DOHH2 (cell line): ENCODE results near the gene FBXO33.

ENCODE experiments used
- EZH2phosphoT487 ChIP-seq: fragments of 200-600 bp; sonication (generic); IDR thresholded peaks from 2 replicates; pipeline ENCODE4 v1.6.1; 2017; ENCODE audit warnings: borderline replicate concordance, mild to moderate bottlenecking, antibody characterized with exemption, low read length, moderate library complexity, mixed read lengths
- TF ChIP-seq, protein P1 (sequence below): fragments of 200-600 bp; sonication (generic); IDR thresholded peaks from one replicate; pipeline ENCODE4 v1.5.1; 2014; ENCODE audit warnings: antibody characterized with exemption, mild to moderate bottlenecking, low read depth, low read length; ENCODE audit not compliant: poor library complexity, severe bottlenecking

DNA sequence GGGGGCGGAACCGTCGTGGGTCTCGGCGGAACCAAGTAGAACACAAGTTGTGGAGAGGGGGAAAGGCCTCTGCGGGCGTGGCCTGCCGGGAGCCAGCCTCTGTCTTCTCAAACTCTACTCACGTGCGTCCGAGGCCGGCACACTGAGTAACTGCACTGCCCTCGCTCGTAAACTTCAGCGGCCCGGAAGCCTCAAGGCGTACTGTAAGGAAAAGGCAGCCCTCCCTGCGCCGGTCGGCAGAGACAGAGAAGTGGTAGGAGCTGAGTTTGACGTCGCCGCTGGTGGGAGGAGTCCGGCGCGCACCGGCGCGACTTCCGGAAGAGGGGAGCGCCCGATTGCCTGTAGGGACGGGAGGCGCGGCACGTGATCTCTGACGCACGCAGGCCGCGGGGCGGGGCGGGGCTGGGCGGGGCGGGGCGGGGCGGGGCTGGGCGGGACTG, at the start of gene FBXO33:
- no peak for TF ChIP-seq EZH2phosphoT487
- TF ChIP-seq, protein P1, sequence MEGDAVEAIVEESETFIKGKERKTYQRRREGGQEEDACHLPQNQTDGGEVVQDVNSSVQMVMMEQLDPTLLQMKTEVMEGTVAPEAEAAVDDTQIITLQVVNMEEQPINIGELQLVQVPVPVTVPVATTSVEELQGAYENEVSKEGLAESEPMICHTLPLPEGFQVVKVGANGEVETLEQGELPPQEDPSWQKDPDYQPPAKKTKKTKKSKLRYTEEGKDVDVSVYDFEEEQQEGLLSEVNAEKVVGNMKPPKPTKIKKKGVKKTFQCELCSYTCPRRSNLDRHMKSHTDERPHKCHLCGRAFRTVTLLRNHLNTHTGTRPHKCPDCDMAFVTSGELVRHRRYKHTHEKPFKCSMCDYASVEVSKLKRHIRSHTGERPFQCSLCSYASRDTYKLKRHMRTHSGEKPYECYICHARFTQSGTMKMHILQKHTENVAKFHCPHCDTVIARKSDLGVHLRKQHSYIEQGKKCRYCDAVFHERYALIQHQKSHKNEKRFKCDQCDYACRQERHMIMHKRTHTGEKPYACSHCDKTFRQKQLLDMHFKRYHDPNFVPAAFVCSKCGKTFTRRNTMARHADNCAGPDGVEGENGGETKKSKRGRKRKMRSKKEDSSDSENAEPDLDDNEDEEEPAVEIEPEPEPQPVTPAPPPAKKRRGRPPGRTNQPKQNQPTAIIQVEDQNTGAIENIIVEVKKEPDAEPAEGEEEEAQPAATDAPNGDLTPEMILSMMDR, result no peak
